GM12873 (cell line): Measurements from ENCODE around the gene SLC36A2.

Experiments used
- TF ChIP-seq, protein P1 (sequence below): IDR thresholded peaks from 2 replicates; pipeline ENCODE4 v1.5.1; 2012; ENCODE audit warnings: low read depth, mild to moderate bottlenecking, moderate library complexity, low read length, control low read depth; ENCODE audit not compliant: insufficient read depth; ENCODE audit errors: missing control alignments

SLC36A2 gene

DNA sequence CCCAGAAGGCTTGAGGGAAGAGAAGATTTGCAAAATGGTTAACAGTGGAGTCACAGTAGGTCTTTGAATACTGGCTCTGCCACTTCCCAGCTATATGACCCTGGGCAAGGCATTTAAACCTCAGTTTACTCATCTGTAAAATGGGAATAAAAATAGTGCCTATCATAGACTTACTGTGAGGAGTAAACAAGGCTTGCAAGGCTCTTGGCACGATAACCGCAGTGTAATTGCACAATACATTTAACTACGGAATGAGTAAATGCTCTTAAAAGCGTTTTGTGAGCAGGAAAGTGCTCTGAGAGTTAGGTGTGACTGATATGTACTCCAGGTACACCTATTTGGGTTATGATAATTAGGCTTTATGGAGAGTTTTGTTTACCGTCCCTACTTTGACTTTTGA is 52.2 kb downstream of the SLC36A2 start:
- TF ChIP-seq, protein P1, sequence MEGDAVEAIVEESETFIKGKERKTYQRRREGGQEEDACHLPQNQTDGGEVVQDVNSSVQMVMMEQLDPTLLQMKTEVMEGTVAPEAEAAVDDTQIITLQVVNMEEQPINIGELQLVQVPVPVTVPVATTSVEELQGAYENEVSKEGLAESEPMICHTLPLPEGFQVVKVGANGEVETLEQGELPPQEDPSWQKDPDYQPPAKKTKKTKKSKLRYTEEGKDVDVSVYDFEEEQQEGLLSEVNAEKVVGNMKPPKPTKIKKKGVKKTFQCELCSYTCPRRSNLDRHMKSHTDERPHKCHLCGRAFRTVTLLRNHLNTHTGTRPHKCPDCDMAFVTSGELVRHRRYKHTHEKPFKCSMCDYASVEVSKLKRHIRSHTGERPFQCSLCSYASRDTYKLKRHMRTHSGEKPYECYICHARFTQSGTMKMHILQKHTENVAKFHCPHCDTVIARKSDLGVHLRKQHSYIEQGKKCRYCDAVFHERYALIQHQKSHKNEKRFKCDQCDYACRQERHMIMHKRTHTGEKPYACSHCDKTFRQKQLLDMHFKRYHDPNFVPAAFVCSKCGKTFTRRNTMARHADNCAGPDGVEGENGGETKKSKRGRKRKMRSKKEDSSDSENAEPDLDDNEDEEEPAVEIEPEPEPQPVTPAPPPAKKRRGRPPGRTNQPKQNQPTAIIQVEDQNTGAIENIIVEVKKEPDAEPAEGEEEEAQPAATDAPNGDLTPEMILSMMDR: no peak

DNA sequence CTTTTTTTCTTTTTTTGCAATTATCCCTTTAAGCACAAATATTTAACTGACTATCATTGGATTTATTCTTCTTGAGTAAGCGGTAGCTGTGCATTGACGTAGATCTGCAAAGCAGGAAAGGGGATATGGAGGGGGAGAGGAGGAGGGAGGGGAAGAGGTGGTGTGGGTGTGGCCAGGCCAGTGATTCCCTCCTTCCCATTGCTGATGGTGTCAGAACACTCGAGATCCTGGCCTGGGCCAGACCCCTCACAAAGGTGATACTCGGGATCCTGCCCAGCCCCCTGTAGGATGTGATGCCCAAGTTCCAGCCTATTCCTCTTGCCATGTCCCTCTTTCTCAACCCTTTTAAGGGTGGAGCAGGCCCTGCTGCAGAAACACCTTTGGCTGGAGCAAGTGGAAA is 53.7 kb downstream of the SLC36A2 start:
- TF ChIP-seq, protein P1: no peak

DNA sequence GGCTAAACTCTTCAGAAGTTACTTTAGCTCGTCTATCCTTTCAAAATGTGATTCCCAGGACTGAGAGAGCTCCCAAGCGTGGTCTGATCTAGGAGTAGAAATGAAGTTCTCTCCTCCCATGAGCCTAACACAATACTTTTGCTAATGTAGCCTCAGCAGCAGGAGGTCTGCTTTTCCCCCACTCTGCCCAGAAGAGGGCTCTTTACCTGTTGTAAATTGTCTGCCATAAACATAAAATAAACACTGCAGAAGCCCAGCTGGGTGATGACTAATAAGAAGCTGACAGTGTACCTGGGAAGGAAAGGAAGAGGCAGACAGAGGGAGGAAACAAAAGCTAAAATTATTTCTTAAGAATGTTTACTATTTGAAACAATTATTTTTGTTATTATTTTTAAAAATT is 59.2 kb downstream of the SLC36A2 start:
- TF ChIP-seq, protein P1: peak; percentile 22

DNA sequence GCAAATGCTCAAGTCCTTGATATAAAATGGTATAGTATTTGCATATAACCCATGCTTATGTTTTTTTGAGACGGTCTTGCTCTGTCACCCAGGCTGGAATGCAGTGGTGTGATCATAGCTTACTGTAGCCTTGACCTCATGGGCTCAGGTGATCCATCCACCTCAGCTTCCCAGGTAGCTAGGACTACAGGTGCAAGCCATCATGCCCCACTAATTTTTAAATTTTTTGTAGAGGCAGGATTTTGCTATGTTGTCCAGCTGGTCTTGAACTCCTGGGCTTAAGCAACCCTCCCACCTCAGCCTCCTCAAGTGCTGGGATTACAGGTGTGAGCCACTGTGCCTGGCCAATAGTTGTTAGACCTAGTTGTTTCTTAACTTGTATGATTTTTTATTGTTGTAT is 61.1 kb downstream of the SLC36A2 start:
- TF ChIP-seq, protein P1: no peak

DNA sequence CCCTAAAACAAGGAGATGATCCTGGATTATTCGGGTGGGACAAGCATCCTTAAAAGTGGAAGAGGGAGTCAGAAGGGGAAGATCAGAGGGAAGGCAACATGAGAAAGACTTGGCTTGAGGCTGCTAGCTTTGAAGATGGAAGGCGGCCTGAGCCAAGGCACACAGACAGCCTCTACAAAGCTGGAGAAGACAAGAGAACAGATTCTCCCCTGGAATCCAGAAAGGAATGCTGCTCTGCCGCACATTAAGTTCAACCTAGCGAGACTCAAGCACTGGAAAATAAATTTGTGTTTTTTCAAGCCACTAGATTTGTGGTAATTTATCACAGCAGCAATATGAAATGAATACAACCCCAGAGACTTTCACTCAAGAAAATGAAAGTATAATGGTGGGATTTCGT is 61.7 kb downstream of the SLC36A2 start:
- TF ChIP-seq, protein P1: no peak

DNA sequence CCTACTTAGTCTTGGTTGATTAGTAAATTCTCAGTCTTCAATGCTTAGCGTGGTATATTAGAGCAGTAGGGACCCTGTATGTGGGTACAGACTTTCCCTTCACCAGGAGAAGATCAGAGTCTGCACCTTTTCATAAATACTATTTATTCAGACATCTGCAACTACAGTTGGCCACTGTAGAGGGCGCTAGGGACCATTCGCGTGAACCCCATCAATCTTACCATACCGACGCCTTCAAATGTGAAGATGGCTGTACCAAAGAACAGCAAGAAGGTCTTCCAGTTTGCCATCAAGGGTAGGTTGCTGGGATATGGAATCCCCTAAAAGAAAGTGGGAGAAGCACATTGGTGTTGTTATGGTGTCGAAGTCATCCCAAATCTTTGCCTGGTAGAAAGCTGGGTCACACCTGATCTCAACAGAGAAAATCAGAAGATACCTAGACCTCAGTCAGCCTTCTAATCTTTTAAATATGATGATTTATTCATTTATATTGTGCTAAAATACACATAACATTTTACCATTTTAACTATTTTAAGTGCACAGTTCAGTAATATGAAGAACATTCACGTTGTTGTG is 62.9 kb downstream of the SLC36A2 start:
- TF ChIP-seq, protein P1: peak; percentile 64

DNA sequence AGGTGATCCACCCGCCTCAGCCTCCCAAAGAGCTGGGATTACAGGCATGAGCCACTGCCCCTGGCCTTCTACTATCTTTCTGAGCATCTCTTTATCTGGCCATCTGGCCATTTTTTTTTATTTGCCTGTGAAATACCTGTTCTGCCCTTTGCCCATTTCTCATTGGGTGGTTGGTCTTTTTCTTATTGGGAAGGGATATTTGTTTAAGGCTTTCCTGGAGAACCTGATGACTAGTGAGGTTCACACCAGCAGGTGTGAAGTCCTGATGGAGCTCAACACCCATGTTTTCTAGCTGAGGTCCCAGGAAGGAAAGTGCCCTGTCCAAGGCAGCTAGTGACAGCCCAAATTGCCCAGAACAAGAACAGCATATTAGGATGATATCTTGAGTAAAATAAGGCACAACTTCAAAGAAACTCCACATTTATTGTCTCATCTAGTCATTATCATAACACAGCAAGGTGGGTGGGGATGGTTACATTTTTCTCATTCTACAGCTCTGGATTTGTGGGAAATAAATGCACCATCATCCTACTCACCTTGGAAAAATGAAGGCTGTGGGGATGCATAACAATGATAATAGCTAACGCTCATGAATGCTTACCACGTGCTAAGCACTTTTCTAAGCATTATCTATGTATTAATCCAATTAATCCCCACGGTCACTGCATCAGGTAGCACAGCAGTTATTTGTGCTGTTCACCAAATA is 64.1 kb downstream of the SLC36A2 start:
- TF ChIP-seq, protein P1: no peak
